IPS DF 4.7 (cell line): ENCODE measurements around the gene TAS1R3.
"Not testable (repeated sequence)": the region's sequence is repeated elsewhere in the genome, so short reads cannot be mapped to it uniquely, and the experiment has no call there.

Source experiments
- DNase-seq: peaks from one replicate; pipeline ENCODE4 v3.0.0-alpha.2; 2013; ENCODE audit warnings: low spot score; ENCODE audit errors: extremely low read depth

The TAS1R3 gene

GRCh38 chr1:1353389-1354151 lies 22.5 kb downstream of the TAS1R3 start:
- DNase-seq = no peak

- DNase-seq = no peak
Observed at GRCh38 chr1:1354271-1355247, 23.5 kb downstream of the TAS1R3 start.

- no peak for DNase-seq
Observed at GRCh38 chr1:1355416-1355815, 24.3 kb downstream of the TAS1R3 start.

GRCh38 chr1:1356166-1356795 lies 25.2 kb downstream of the TAS1R3 start:
- DNase-seq = no peak

GRCh38 chr1:1356796-1357401 lies 25.8 kb downstream of the TAS1R3 start:
- DNase-seq = no peak

- DNase-seq = no peak
Observed at GRCh38 chr1:1357871-1358432, 26.9 kb downstream of the TAS1R3 start.

- no peak for DNase-seq
Observed at GRCh38 chr1:1358433-1359271, 27.6 kb downstream of the TAS1R3 start, which contains the start of gene MXRA8. MXRA8 (minus strand) TSS chr1:1358555; CDS start chr1:1358504, 51 bp downstream.

- DNase-seq = no peak
Observed at GRCh38 chr1:1359308-1359663, 28.2 kb downstream of the TAS1R3 start.

GRCh38 chr1:1359664-1360468 lies 28.8 kb downstream of the TAS1R3 start:
- no peak for DNase-seq

- no peak for DNase-seq
Observed at GRCh38 chr1:1360506-1361169, 29.6 kb downstream of the TAS1R3 start.

GRCh38 chr1:1361233-1361981 lies 30.3 kb downstream of the TAS1R3 start:
- DNase-seq = no peak

- no peak for DNase-seq
Observed at GRCh38 chr1:1361982-1362423, 30.9 kb downstream of the TAS1R3 start.

GRCh38 chr1:1364266-1364665 lies 33.2 kb downstream of the TAS1R3 start:
- no peak for DNase-seq

GRCh38 chr1:1365875-1366698 lies 35.0 kb downstream of the TAS1R3 start:
- DNase-seq = no peak

GRCh38 chr1:1366699-1367066 lies 35.6 kb downstream of the TAS1R3 start:
- DNase-seq = no peak

- no peak for DNase-seq
Observed at GRCh38 chr1:1367315-1367714, 36.2 kb downstream of the TAS1R3 start.

- DNase-seq = not testable (repeated sequence)
Observed at GRCh38 chr1:1370094-1370493, 39.0 kb downstream of the TAS1R3 start.
